ENCODE results near the gene CCDC187. TPM values are rescaled to one million over a fixed set of nuclear protein-coding genes. Genes with fewer than 3 reads are reported as not detected.

The CCDC187 gene
- total RNA-seq, 2 donors from 2014 or later = 1.3 to 2.3 TPM

- DNase-seq (no peak), ATAC-seq (no peak)
- no peak overlapping the region for H3K4me3 ChIP-seq
- no peak overlapping the region for H3K27ac ChIP-seq
- H3K27me3 ChIP-seq = no peaks in the 10 kb centered on the region
- H3K36me3 ChIP-seq (replicated peaks in 1 of 2; ENCODE audit: insufficient read depth in 1 of 2, low read depth in 2 of 2) = no peaks in the 10 kb centered on the region
- peaks cover 13% of the 10 kb centered on the region for H3K4me1 ChIP-seq
- TF ChIP-seq POLR2A (IDR thresholded peaks at IDR 0.05) (no peak), CTCF (IDR thresholded peaks at IDR 0.05) (no peak)
- H3K9me3 ChIP-seq = no peaks in the 10 kb centered on the region
- WGBS, 2 donors = 80 to 84% methylated on average over 14 to 20 of the region's 24 CpGs
- intact Hi-C loops (cut with DNase I) = no loop called here
Observed at GRCh38 chr9:136264441-136265405, 39.2 kb downstream of the CCDC187 start.

GRCh38 chr9:136264031-136264430, 39.9 kb downstream of the CCDC187 start:
- Histone ChIP-seq H3K36me3 (replicated peaks in 1 of 2; ENCODE audit: insufficient read depth in 1 of 2, low read depth in 2 of 2) (no peaks in the 10 kb centered on the region), H3K4me1 (peaks cover 13% of the 10 kb centered on the region), H3K4me3 (no peak overlapping the region), H3K9me3 (no peaks in the 10 kb centered on the region), H3K27me3 (no peaks in the 10 kb centered on the region), H3K27ac (no peak overlapping the region)
- TF ChIP-seq POLR2A (IDR thresholded peaks at IDR 0.05) (no peak), CTCF (IDR thresholded peaks at IDR 0.05) (no peak)
- no peak for DNase-seq
- intact Hi-C loops (cut with DNase I) = no loop called here
- 82 to 92% methylated on average over 9 to 15 of the region's 19 CpGs for WGBS, 2 donors
- ATAC-seq = no peak

GRCh38 chr9:136262671-136263178, 41.2 kb downstream of the CCDC187 start:
- no peak overlapping the region for H3K4me3 ChIP-seq
- H3K36me3 ChIP-seq (replicated peaks in 1 of 2; ENCODE audit: insufficient read depth in 1 of 2, low read depth in 2 of 2) = no peaks in the 10 kb centered on the region
- ATAC-seq (no peak), DNase-seq (no peak)
- H3K4me1 ChIP-seq = peaks cover 11% of the 10 kb centered on the region
- H3K9me3 ChIP-seq = no peaks in the 10 kb centered on the region
- H3K27me3 ChIP-seq = no peaks in the 10 kb centered on the region
- WGBS, 2 donors = 92 to 94% methylated on average over 6 of the region's 6 CpGs
- intact Hi-C loops (cut with DNase I) = no loop called here
- no peak overlapping the region for H3K27ac ChIP-seq
- TF ChIP-seq CTCF (IDR thresholded peaks at IDR 0.05) (no peak), POLR2A (IDR thresholded peaks at IDR 0.05) (no peak)

- WGBS, 2 donors = 88 to 100% methylated on average over 1 to 25 of the region's 28 CpGs
- no peaks in the 10 kb centered on the region for H3K36me3 ChIP-seq (replicated peaks in 1 of 2; ENCODE audit: insufficient read depth in 1 of 2, low read depth in 2 of 2)
- H3K27me3 ChIP-seq = no peaks in the 10 kb centered on the region
- DNase-seq = no peak
- no peak overlapping the region for H3K4me3 ChIP-seq
- H3K4me1 ChIP-seq = peaks cover 5% of the 10 kb centered on the region
- ATAC-seq = no peak
- H3K9me3 ChIP-seq = no peaks in the 10 kb centered on the region
- no peak overlapping the region for H3K27ac ChIP-seq
- intact Hi-C loops (cut with DNase I) = no loop called here
- TF ChIP-seq POLR2A (IDR thresholded peaks at IDR 0.05) (no peak), CTCF (IDR thresholded peaks at IDR 0.05) (no peak)
Observed at GRCh38 chr9:136261686-136262430, 42.0 kb downstream of the CCDC187 start.

All from body of pancreas (tissue), 4 donors.